ENCODE data around the gene COL23A1.

Gene COL23A1

GRCh38 chr5:178396796-178397720 is 193.1 kb downstream of the COL23A1 start:
- no peak overlapping the region for H3K27ac ChIP-seq (replicated peaks; ENCODE audit: low read length)
- H3K79me1 ChIP-seq (ENCODE audit: low read depth, low read length), result no peaks in the 10 kb centered on the region
- peak overlapping the region; percentile 96 for H2AK5ac ChIP-seq (ENCODE audit: low read depth, low read length)
- no peak for DNase-seq (ENCODE audit: low spot score)
- no peaks in the 10 kb centered on the region for H3K9me3 ChIP-seq (replicated peaks in 1 of 2; ENCODE audit: control insufficient read depth in 2 of 2, insufficient read depth in 1 of 2, low read depth in 1 of 2, low read length in 2 of 2)
- H3K9ac ChIP-seq (ENCODE audit: low read depth, low read length, poor library complexity), result peak overlapping the region; percentile 60
- H4K91ac ChIP-seq (ENCODE audit: low read depth, low read length, poor library complexity), result no peak overlapping the region
- H2BK5ac ChIP-seq (ENCODE audit: low read length), result no peak overlapping the region
- H2BK12ac ChIP-seq (ENCODE audit: low read length), result peak overlapping the region; percentile 84
- no peak overlapping the region for H4K8ac ChIP-seq (ENCODE audit: low read depth, low read length)
- peak overlapping the region; percentile 90 for H3K18ac ChIP-seq (ENCODE audit: low read length)
- no peak overlapping the region for H2BK120ac ChIP-seq (ENCODE audit: low read depth, low read length)
- WGBS, 2 donors (ENCODE audit: extremely low coverage in 2 of 2, insufficient read length in 2 of 2, insufficient replicate concordance in 1 of 2), result no CpG with 5 or more reads among the region's 33 CpGs
- H3K27me3 ChIP-seq (ENCODE audit: control insufficient read depth in 3 of 3, insufficient read depth in 3 of 3, low read depth in 1 of 3, low read length in 3 of 3), result no peaks in the 10 kb centered on the region
- peak overlapping the region; percentile 46 for H2BK15ac ChIP-seq (ENCODE audit: low read length)
- no peaks in the 10 kb centered on the region for H3K36me3 ChIP-seq (replicated peaks in 1 of 2; ENCODE audit: control insufficient read depth in 2 of 2, insufficient read depth in 2 of 2, low read length in 2 of 2)
- peak overlapping the region; percentile 13 for H3K4me2 ChIP-seq (ENCODE audit: insufficient read depth, low read length, poor library complexity, severe bottlenecking)
- no peak overlapping the region for H3K4me3 ChIP-seq (ENCODE audit: low read length in 2 of 2)
- H2AFZ ChIP-seq (ENCODE audit: low read length), result no peak overlapping the region
- no peak overlapping the region for H3K23ac ChIP-seq (ENCODE audit: low read depth, low read length, poor library complexity)
- H3K4ac ChIP-seq (ENCODE audit: low read length), result peak overlapping the region; percentile 23
- H3K4me1 ChIP-seq (ENCODE audit: control insufficient read depth in 2 of 2, insufficient read depth in 1 of 2, low read depth in 1 of 2, low read length in 2 of 2), result peaks cover 13 to 20% of the 10 kb centered on the region in 2 donors
- no peak overlapping the region for H3K14ac ChIP-seq (ENCODE audit: low read length)

DNA sequence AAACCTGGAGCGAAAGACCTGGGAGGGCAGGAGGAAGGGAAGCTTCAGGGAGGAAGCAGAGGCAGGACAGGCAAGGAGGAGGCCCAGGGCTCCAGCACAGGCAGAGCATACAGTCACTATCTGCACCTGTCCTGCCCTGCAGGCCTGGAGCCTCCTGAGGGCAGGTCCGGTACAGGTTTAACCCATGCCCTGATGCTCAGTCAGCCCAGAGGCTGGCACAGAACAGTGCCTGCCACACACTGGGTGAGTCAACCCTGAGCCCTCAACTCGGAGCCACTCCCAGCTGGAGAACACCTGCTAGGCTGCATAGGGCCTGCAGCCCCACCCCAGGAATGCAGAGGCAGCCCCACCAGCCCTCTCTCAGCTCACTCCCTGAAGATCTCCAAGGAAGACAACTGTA is 196.1 kb downstream of the COL23A1 start:
- Histone ChIP-seq H2BK15ac (ENCODE audit: low read length) (peak overlapping the region; percentile 72), H3K4me1 (ENCODE audit: control insufficient read depth in 2 of 2, insufficient read depth in 1 of 2, low read depth in 1 of 2, low read length in 2 of 2) (peaks cover 12 to 19% of the 10 kb centered on the region in 2 donors), H4K8ac (ENCODE audit: low read depth, low read length) (no peak overlapping the region), H3K27me3 (ENCODE audit: control insufficient read depth in 3 of 3, insufficient read depth in 3 of 3, low read depth in 1 of 3, low read length in 3 of 3) (no peaks in the 10 kb centered on the region), H3K9ac (ENCODE audit: low read depth, low read length, poor library complexity) (no peak overlapping the region), H2AK5ac (ENCODE audit: low read depth, low read length) (peak overlapping the region; percentile 98), H2BK5ac (ENCODE audit: low read length) (no peak overlapping the region), H3K36me3 (replicated peaks in 1 of 2; ENCODE audit: control insufficient read depth in 2 of 2, insufficient read depth in 2 of 2, low read length in 2 of 2) (no peaks in the 10 kb centered on the region), H3K27ac (replicated peaks; ENCODE audit: low read length) (no peak overlapping the region), H2AFZ (ENCODE audit: low read length) (no peak overlapping the region), H3K4ac (ENCODE audit: low read length) (peak overlapping the region; percentile 31), H3K23ac (ENCODE audit: low read depth, low read length, poor library complexity) (peak overlapping the region; percentile 62), H3K9me3 (replicated peaks in 1 of 2; ENCODE audit: control insufficient read depth in 2 of 2, insufficient read depth in 1 of 2, low read depth in 1 of 2, low read length in 2 of 2) (no peaks in the 10 kb centered on the region), H3K14ac (ENCODE audit: low read length) (peak overlapping the region; percentile 31), H2BK120ac (ENCODE audit: low read depth, low read length) (peak overlapping the region; percentile 43), H2BK12ac (ENCODE audit: low read length) (no peak overlapping the region), H4K91ac (ENCODE audit: low read depth, low read length, poor library complexity) (no peak overlapping the region), H3K4me2 (ENCODE audit: insufficient read depth, low read length, poor library complexity, severe bottlenecking) (no peak overlapping the region), H3K79me1 (ENCODE audit: low read depth, low read length) (no peaks in the 10 kb centered on the region), H3K18ac (ENCODE audit: low read length) (peak overlapping the region; percentile 75), H3K4me3 (ENCODE audit: low read length in 2 of 2) (peak overlapping the region in 1 of 2 donors; percentile 51)
- no CpG with 5 or more reads among the region's 3 CpGs for WGBS, 2 donors (ENCODE audit: extremely low coverage in 2 of 2, insufficient read length in 2 of 2, insufficient replicate concordance in 1 of 2)
- DNase-seq (ENCODE audit: low spot score), result no peak

GRCh38 chr5:178392931-178393394 is 197.2 kb downstream of the COL23A1 start:
- no peaks in the 10 kb centered on the region for H3K79me1 ChIP-seq (ENCODE audit: low read depth, low read length)
- no peak overlapping the region for H2BK12ac ChIP-seq (ENCODE audit: low read length)
- WGBS, 2 donors (ENCODE audit: extremely low coverage in 2 of 2, insufficient read length in 2 of 2, insufficient replicate concordance in 1 of 2), result no CpG with 5 or more reads among the region's 11 CpGs
- no peak overlapping the region for H2AK5ac ChIP-seq (ENCODE audit: low read depth, low read length)
- no peak overlapping the region for H2BK120ac ChIP-seq (ENCODE audit: low read depth, low read length)
- no peaks in the 10 kb centered on the region for H3K9me3 ChIP-seq (replicated peaks in 1 of 2; ENCODE audit: control insufficient read depth in 2 of 2, insufficient read depth in 1 of 2, low read depth in 1 of 2, low read length in 2 of 2)
- H3K36me3 ChIP-seq (replicated peaks in 1 of 2; ENCODE audit: control insufficient read depth in 2 of 2, insufficient read depth in 2 of 2, low read length in 2 of 2), result no peaks in the 10 kb centered on the region
- H4K8ac ChIP-seq (ENCODE audit: low read depth, low read length), result no peak overlapping the region
- no peaks in the 10 kb centered on the region for H3K27me3 ChIP-seq (ENCODE audit: control insufficient read depth in 3 of 3, insufficient read depth in 3 of 3, low read depth in 1 of 3, low read length in 3 of 3)
- no peak overlapping the region for H3K27ac ChIP-seq (replicated peaks; ENCODE audit: low read length)
- H3K14ac ChIP-seq (ENCODE audit: low read length), result no peak overlapping the region
- H3K4me1 ChIP-seq (ENCODE audit: control insufficient read depth in 2 of 2, insufficient read depth in 1 of 2, low read depth in 1 of 2, low read length in 2 of 2), result peaks cover 9 to 17% of the 10 kb centered on the region in 2 donors
- no peak overlapping the region for H2AFZ ChIP-seq (ENCODE audit: low read length)
- no peak overlapping the region for H3K9ac ChIP-seq (ENCODE audit: low read depth, low read length, poor library complexity)
- no peak for DNase-seq (ENCODE audit: low spot score)
- H2BK15ac ChIP-seq (ENCODE audit: low read length), result no peak overlapping the region
- no peak overlapping the region for H4K91ac ChIP-seq (ENCODE audit: low read depth, low read length, poor library complexity)
- H3K4me3 ChIP-seq (ENCODE audit: low read length in 2 of 2), result no peak overlapping the region
- H3K18ac ChIP-seq (ENCODE audit: low read length), result no peak overlapping the region
- H3K23ac ChIP-seq (ENCODE audit: low read depth, low read length, poor library complexity), result no peak overlapping the region
- H2BK5ac ChIP-seq (ENCODE audit: low read length), result no peak overlapping the region
- H3K4ac ChIP-seq (ENCODE audit: low read length), result no peak overlapping the region
- no peak overlapping the region for H3K4me2 ChIP-seq (ENCODE audit: insufficient read depth, low read length, poor library complexity, severe bottlenecking)

DNA sequence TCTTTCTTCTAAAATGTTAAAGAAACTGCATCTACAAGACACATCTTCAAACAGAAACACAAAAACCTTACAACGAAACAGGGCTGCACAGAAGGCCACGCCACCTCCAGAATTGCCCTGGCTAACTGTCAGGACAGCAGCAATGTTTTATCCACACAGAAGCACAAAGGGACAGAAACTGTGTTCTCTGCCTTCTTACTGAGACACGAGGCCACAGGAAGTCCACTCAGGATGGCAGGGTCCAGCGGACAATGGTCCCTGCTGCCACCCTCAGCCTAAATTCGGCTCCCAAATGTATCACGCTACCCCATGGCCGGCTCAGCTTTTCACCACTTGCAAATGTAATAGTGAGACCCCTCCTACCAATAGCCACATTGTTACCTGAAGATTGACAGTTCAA is 197.8 kb downstream of the COL23A1 start:
- no CpG with 5 or more reads among the region's 7 CpGs for WGBS, 2 donors (ENCODE audit: extremely low coverage in 2 of 2, insufficient read length in 2 of 2, insufficient replicate concordance in 1 of 2)
- no peak overlapping the region for H3K23ac ChIP-seq (ENCODE audit: low read depth, low read length, poor library complexity)
- no peak overlapping the region for H3K4me2 ChIP-seq (ENCODE audit: insufficient read depth, low read length, poor library complexity, severe bottlenecking)
- H3K27me3 ChIP-seq (ENCODE audit: control insufficient read depth in 3 of 3, insufficient read depth in 3 of 3, low read depth in 1 of 3, low read length in 3 of 3), result no peaks in the 10 kb centered on the region
- H3K36me3 ChIP-seq (replicated peaks in 1 of 2; ENCODE audit: control insufficient read depth in 2 of 2, insufficient read depth in 2 of 2, low read length in 2 of 2), result no peaks in the 10 kb centered on the region
- H2BK5ac ChIP-seq (ENCODE audit: low read length), result no peak overlapping the region
- peaks cover 9 to 23% of the 10 kb centered on the region in 2 donors for H3K4me1 ChIP-seq (ENCODE audit: control insufficient read depth in 2 of 2, insufficient read depth in 1 of 2, low read depth in 1 of 2, low read length in 2 of 2)
- no peak overlapping the region for H2BK15ac ChIP-seq (ENCODE audit: low read length)
- H2AK5ac ChIP-seq (ENCODE audit: low read depth, low read length), result no peak overlapping the region
- no peak overlapping the region for H3K14ac ChIP-seq (ENCODE audit: low read length)
- no peak overlapping the region for H2BK120ac ChIP-seq (ENCODE audit: low read depth, low read length)
- no peak overlapping the region for H3K4ac ChIP-seq (ENCODE audit: low read length)
- H2BK12ac ChIP-seq (ENCODE audit: low read length), result no peak overlapping the region
- no peak overlapping the region for H3K27ac ChIP-seq (replicated peaks; ENCODE audit: low read length)
- no peak overlapping the region for H4K91ac ChIP-seq (ENCODE audit: low read depth, low read length, poor library complexity)
- no peaks in the 10 kb centered on the region for H3K79me1 ChIP-seq (ENCODE audit: low read depth, low read length)
- no peaks in the 10 kb centered on the region for H3K9me3 ChIP-seq (replicated peaks in 1 of 2; ENCODE audit: control insufficient read depth in 2 of 2, insufficient read depth in 1 of 2, low read depth in 1 of 2, low read length in 2 of 2)
- no peak overlapping the region for H2AFZ ChIP-seq (ENCODE audit: low read length)
- no peak overlapping the region for H3K18ac ChIP-seq (ENCODE audit: low read length)
- H4K8ac ChIP-seq (ENCODE audit: low read depth, low read length), result no peak overlapping the region
- H3K4me3 ChIP-seq (ENCODE audit: low read length in 2 of 2), result no peak overlapping the region
- no peak for DNase-seq (ENCODE audit: low spot score)
- no peak overlapping the region for H3K9ac ChIP-seq (ENCODE audit: low read depth, low read length, poor library complexity)

All from neuronal stem cell (in vitro differentiated cells).